Activated effector memory CD4-positive, alpha-beta T cell treated with Interleukin-2 at 50 U/mL for 16 hours (primary cell): ENCODE data around the gene DTNB.
A peak's percentile ranks its signal among the peaks of the same experiment; 100 is the strongest.

Experiments
- DNase-seq: peaks from one replicate; pipeline ENCODE4 v3.0.0-alpha.2; 2020

Gene DTNB

DNA sequence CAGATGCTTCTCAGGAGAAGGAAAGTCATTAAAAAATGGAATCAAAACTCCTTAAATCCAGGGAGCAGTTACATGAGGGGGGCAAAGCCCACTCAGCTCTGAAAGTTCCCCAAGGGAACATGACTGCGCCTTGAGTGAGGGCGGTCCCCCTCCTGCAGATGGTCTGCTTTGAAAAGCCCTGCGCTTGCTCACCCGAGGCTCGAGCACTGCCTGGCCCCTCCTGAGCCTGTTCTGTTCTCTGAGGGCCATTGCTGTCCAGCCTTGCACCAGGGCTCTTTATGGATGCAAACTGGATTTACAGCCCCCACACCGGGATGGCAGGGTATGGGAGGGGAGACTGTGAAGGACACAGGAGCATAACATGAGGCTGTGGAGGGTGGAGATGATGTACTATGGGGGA, 293.8 kb downstream of the DTNB start:
- no peak for DNase-seq

DNA sequence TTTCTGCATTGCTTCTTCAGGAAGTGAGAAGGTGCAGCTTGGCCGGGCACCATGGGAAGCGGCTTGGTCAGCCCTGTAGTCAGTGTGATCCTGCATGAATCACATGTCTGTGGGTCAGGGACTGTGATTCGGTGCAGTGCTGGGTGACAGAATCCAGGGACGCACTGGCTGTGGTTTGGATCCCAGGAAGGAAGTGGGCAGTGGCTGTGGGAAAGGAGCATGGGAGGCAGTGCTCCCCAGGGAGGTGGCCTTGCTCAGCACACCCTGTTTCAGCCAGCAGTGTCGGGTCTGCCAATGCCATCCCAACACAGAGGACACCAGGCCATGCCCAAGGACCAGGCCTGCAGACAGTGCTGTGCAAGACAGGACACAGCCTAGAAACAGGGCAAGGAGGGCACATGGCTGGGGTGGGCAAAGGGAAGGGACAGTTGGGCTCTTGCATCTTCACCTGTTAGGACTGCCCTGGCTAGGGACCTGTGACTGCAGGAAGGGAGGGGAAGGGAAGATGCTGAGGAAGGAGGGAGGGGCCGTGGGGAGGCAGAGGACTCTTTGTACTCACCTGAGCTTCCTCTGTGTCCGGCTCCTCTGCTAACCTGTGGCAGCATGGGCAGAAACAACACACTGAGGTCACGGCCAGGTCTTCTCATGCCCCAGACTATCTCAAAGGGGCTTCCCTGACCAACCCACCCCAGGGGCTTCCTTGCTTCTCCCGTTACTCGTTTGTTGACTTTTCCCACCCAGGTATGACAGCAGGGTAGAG, 294.5 kb downstream of the DTNB start:
- no peak for DNase-seq

DNA sequence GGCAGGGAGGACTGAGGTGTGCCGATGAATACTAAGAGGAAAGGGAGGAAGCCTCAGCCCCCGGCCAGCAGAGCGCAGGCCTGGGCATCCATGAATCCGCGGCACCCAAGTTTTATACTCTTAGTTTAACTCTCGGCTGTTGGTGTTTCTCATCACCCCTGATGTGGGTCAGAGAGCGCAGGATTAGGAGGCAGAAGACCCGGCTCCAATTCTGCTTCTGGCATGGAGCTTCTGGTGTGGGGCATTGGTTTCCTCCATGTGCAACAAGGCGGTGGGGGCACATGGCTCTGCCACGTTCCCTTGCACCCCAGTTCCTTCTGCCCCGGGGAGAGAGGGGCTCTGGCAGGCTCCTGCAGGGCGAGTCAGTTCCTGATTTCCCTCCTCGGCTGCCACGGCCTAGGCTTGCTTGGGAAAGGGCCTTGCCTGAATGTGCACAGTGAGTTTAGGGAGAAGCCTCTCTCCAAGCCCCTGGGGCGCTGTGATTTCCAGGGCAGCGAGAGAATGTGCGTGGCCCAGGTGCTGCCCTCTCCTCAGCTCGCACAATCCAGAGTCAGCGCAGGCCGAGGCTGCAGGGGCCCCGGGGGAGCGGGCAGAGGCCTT, 295.5 kb downstream of the DTNB start:
- DNase-seq: no peak

DNA sequence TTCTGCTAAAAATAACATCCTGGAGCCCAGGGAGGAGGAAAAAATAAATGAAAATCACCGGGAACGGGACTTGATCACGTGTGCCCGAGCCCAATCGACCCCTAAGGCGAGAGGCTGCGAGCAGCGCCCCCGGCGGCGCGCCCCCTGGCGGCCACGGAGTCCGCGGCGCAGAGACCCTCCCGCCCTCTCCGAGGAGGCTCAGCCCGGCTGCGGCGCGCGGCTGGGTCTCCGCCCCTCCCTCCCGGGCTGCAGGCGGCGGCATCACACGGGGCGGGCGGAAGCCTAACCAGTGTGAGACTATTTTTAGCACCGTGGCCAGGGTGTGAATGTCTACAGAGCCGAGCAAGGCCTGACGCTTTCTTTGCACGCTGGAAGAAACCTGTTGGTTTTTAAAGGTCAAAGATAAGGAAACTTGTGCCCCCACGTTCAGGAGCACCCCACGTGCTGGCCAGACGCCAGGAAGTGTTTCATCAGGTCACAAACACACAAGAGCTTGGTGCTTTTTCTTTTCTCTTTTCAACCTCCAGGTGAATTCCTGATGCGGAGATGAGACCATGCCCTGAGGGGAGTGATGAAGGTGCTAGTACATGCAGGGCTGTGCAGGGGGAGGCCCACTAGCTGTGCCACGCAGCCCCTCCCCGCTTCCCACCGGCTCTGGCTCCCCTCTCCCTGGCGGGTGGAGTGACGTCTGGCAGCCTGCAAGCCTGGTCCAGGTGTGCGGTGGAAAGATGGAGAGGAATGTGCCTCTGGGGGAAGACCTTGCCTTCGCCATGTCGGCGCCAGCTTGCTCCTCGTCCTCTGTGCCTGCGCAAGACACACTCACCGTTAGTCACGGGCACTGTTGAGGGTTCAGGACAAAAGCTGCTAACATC, 296.4 kb downstream of the DTNB start:
- DNase-seq: peak; percentile 90

DNA sequence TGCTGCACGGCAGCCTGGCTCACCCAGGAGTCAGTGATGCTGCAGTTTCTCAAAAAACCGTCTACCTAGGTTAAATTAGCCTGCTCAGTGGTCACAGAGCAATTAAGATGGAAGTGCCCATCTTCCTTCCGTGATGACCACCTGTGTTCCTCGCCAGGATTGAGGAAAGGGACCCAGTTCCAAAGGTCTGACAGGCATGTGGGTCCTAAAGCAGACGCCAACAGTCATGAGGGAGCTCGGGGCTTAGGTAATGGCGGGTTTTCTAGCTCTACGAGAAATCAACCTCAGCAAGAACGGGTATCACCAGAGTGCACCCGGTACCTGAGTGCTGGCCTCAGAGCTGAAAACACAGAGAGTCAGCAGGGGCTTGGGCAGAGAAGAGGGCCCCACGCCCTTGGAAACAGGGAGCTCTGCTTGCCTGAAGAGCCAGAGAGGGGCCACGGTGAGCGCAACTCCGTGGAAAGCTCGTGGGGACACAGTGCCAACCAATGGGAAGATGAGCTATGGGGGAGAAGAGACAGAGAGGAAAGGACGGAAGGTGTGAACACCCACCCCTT, 297.3 kb downstream of the DTNB start:
- DNase-seq: no peak

DNA sequence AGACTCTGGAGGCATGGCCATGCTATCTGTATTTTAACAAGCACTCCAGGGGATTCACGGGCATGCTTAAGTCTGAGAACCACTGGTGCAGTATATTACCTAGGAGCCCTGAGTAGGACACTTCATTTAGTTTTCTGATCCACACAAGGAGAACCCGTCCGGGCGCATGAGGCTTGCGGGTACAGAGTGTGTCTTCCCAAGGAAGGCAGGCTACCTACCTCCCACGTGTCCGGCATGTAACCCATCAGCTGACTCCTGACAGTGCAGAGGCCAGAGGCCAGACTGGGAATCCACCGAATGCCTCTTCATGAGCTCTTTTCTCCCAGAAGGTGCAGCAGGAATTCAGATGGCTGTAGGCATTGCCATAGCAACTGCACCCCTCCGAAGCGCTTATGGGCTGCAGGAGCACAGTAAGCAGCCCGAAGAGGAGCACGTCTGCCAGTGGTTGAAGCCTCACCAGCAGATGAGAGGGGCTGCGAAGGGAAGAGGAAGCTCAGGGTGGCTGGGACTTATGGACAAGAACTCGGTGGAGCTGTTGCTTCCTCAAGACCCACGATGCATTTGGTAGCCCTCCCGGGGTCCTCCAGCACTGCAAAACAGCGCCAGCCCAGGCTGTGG, 297.9 kb downstream of the DTNB start:
- DNase-seq: no peak

DNA sequence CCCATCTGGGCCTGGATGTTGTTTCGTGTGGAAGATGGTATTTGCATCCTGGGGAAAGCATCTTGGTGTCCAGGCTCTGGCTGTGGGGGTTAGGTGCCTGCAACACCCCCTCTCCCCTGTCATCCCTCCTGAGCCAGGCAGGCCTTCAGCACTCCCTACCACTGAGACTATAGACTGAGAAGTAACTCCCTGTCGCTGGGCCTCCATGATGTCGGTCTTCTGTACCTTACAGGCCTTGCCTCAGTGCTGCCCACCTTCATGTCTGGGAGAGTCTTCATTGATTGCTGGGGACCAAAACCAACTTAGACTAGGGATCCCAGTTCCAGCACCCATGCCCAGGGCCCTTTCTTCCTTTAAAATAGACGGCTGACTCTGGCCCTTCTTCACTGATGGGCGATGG, 298.6 kb downstream of the DTNB start:
- no peak for DNase-seq

DNA sequence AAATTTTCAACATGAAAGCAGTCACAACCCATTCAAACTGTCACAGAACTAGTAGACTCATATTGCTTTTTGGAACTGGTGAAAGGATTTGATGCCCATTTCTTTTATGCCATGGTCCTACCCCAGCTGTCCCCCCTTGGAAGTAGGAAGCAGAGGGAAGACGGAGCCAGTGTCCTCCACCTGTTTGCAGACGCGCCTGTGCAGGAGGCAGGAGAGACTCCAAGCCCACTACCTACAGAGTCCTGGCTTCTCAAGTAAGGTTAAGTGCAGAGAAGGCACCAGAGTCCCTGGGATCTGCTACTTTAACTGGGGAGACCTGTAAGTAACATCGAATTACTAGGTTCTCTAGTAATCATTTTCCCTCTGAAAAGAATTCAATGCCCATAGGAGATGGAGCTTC, 299.0 kb downstream of the DTNB start:
- no peak for DNase-seq

DNA sequence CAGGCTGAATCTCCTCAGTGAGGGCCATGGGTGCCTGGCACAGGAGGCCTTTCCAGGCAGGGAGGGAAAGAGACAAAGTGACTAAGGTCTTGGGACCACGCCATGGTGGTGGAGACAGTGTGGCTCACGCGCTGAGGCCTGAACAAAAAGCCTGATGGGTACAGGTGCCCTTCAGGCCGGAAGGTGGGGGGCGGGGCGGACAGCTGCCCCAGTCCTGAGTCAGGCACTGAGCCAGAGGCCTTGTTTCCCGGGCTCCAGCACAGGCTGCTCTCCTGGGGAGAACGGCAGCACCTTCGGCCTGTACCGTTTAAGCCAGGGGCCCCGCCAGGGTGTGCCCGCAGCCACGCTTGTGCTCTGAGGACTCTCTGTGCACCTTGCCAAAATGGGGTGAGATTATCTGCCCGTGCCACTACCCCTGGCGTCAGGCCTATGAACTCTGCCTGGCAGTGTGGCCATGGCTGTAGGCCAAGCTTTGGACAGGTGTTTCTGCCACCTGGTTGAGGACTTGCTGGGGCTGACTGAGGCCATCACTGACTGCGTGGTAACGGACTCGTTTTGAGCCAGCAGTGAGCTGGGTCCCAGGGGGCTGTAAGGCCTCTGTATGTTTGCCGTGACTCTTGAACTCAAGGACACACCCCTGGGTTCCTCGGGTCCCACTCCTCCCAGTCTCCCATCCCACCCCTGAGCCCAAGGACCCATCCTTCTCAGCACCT, 300.0 kb downstream of the DTNB start:
- no peak for DNase-seq

DNA sequence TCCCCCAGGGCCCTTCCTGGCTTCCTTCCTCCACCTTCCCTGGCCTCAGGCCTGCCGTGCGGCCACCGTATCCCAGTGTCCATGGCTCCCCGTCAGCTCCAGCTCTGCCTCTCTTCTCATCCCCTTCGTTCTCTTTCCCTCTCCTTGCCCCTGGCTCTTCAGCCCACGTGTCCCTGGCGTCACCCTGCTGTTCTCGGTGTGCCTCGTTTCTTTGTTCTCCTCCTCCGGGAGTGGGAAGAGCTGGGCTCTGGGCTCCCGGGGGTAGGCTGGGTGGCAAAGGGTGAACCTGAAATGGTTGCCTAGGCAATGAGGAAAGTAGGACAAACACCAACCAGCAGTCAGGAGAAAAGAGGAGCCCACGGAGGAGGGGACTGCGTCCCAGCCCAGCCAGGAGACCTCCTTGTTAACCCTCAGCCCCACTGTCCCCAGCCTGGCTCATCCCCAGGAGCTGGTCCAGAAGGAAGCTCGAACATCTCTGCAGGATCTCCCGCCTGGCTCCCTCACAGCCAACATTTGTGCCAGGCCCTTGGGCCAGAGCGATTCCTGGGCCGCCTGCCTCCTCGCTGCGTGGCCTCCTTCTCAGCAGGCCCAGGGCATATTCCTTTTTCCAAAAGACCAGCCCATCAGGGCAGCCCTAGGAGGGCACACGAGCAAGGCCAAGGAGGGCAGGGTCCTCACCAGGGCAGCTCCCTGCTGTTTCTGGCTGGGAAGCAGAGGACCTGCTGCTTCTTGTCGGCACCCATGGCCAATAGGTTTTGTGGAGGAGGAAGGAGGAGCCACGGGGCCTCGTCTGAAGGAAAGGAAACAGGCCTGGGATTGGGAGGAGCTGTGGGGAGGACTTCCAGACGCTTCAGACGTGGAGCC, 300.7 kb downstream of the DTNB start:
- DNase-seq: no peak

DNA sequence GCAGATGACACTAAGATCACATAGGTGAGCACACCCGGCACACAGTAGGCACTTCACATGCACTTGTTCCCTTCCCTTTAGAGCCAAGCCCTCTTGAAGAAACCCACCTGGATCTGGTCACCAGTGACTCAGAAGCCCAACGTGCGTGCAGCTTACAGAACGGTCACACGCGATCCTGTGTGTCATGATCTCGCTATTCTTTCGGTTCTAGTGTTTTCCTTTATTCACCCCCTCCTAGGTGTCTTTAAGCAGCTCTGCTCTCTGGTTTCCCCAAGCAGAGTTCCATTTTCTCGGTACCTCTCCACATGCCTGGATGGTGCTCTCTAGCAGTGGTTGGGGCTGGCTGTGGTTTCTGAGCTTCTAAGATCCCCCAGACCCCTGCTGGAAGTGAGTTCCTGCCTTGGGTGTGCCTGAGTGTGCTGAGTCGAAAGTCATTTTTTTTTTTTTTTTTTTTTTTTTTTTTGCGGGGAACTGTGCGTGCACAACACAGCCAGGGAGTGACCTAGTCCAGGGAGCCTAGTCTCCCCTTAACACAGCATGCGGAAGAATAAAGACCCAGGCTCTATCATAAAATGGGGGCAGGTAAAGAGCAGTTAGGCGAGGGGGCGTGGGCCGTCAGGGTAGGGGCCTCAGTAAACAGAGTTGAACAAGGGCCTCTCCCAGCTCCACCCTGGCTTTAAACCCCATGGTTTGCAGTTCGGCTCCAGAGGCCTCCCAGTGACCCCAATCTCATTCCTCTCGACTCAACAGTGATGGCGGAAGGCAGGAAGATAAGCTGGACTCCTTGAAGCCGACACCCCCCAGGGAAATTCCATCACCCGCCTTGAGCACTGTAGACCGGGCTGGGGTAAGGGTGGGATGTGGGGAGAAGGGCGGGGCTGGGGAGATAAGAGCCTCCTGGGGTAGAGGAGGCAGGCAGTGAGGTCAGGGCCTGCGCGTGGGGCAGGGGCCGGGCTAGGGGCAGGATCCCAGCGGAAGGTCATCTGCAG, 301.8 kb downstream of the DTNB start:
- no peak for DNase-seq

DNA sequence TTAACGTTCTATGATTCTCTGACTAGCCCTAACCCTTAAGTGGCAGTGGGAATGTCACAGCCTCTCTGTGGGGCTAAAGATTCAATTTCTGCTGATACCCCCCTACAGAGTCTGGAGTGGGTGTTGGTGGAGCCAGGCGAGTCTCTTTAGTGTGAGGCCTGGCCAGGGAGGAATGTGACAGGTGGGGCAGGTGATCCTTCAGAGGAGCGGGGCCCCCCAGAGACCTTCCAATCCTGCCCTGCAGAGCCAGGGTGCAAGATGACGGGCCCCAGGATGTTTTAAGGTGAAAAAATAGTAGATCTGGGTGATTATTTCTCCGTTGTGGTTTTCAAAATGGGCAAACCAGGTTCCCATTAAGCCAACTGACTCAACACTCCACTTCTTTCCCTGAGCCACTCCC, 303.5 kb downstream of the DTNB start:
- DNase-seq: no peak

DNA sequence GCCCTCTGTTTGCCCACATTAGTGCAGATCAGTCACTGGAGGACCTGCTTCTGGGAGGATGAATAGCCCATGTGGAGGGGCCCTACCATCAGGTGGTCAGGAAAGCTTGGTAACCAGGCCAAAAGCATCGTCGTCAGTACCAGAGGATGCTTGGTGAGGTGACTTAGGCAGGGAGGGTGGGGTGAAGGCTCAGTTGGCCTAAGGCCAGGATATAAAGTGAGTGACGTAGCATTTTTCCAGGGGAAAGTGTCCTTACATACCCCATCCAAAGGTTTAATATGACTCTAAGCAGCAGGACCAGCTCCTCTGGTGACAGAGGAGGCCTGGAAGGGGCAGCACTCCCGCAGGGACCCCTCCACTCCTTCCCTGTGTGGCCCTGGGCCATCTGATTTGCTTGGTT, 303.9 kb downstream of the DTNB start:
- DNase-seq: no peak

DNA sequence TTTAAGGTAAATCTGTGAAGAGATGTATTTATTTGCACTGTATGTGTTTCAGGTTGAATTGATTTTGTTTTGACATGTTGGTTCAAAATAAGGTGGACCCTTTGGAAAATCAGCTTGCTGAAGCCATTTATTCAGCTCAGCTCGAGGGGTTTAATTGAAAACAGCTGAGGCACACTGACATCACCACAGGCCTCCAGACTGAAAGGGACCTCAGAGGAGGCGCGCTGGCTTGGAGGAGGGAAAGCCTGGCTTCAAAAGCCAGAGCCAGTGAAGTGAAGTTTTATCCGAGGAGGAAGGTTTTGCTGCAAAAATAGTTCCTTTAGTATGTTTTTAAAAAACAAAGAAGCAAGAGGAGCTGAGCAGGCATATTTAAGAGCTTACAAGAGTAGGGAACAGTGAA, 304.7 kb downstream of the DTNB start:
- DNase-seq: no peak

DNA sequence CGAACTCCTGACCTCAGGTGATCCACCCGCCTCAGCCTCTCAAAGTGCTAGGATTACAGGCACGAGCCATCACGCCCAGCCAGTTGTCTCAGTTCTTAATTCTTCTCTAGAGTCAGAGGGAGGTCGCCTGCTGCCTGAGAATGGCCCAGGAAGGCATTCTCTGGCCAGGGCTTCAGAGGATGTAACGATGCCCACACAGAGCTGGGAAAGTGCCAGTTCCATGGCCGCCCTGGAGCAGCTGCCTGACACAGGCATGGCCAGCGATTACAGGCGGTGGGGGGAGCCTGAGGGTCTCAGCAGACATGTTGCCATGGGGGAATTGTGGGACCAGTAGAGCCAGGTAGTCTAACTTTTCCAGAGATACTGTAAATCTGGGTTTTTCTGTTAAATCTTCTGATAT, 306.1 kb downstream of the DTNB start:
- no peak for DNase-seq

DNA sequence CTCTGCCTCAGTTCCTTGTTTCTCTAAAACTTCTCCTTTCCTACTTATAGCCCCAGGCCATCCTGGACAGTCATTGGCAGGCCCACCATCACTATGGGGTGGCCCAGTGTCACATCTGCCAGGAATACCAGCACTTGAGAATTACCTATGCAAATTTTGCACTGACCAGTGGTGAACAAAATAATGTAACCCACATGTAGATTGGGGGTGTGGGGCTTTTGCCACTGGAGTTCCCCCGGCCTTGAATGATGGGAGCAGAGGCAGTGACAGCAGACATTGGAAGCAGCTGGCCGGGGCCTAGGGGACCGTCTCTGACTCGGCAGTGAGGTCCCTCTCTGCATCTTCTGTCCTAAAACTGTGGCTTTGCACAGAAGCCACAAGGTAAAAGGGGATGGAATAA, 306.7 kb downstream of the DTNB start:
- DNase-seq: no peak

DNA sequence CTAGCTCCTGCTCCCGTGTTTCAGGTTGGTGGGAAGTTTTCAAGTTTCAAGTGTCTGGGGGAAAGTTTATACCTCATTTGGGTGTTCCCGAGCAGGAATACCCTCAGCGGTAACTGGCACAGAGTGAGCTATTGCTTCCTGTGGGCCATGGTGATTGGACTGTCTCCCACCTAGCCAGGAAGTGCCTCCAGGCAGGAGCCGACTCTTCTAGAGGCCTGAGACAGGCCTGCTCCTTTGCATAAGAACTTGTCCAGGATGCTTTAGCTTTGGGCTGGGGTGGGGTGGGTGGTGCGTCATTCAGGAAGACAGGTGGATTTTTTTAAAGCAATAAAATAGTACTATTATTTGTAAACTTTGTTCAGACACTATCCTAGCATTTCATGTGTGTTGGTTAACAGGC, 308.1 kb downstream of the DTNB start:
- DNase-seq: no peak

DNA sequence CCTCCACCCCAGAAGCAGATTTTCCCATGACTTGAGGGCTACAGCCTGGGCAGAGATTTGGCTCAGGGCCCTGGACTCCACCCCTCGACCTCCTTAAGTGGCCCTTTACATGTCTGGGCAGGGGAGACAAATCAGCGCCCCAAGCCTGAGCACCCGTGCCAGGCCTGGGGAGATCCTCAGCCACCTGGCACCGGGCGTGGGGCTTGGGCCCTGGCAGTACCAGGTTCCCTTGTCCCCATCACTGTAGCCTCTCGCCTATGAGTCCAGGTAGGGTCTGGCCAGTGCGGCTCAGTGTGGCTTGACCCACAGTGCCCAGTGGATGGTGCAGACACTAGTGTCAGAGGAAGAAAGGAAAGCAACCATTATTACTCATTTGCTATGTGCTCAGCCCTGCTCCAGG, 309.6 kb downstream of the DTNB start:
- no peak for DNase-seq

DNA sequence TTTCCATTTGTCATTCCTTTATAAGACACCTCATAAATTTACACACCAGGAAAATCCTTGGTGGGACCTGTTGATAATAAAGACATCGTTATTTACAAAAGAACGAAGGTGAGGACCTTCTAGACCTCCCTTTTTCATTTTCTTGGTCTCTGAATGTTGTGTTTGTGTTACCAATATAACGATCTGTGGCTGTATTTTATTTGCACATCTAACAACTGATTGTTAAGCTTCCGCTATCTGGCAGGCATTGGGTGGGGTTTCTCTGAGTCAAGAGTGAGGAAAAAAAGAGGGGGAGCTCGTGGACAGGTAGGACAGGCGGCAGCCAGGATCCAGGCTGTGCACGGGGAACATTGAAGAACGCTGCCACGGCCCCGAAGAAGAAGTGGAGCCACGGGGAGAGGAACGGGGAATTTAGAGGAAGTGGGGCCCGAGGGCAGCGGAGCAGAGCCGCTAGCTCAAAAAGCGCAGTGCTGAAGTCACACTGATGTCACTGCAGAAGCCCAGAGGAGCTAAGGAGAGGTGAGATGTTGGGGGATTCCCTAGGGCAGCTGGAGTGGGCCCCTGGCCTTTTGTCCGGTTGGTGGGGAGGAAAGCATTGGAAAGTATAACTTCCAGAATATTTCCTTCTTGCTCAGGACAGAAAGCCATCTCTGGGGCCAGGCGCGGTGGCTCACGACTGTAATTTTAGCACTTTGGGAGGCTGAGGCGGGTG, 310.8 kb downstream of the DTNB start:
- peak; percentile 46 for DNase-seq

DNA sequence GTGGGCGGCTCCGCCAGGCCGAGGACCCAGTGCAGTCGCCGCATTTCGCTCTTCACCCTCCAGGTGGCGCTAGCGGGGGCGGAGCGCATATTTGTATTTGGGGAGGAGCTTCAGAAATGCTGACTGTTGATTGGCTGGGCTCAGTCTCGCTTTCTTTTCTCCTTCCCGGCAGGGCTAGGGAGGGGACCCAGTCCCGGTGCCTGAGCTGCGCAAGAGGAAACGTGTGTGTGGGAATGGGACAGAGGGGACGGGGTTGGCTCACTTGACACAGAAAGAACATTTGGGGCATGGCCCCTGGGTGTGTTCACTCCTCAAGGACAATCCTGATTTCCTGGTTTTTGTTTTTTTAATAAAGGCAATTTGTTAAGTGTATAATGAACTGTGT, 311.3 kb downstream of the DTNB start:
- DNase-seq: peak; percentile 92
